ENCODE data around the gene MDK. TPM values are rescaled to one million over a fixed set of nuclear protein-coding genes. Genes with fewer than 3 reads are reported as not detected.
A peak's percentile ranks its signal among the peaks of the same experiment; 100 is the strongest.

Gene MDK

DNA sequence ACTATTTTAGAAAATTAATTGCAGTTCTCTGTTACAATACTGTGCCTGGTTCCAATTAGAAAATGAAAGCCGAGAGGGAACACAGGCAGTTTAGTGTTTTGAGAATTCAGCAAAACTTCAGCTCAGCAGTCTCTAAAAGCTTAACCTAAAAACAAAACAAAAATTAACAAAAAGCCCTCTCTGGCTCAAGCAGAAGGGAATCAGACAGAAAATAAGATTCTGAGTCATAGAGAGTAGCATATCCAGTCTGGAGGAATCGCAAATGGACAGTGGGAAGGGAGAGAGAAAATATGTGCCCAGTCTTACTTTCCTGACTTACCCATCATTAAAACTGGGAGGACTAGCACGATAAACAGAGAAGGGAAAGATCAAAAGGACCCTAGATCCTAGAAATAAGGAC is 48.2 kb downstream of the MDK start:
- Histone ChIP-seq H3K9ac (ENCODE audit: low read length) (peak overlapping the region; percentile 28), H2AK5ac (ENCODE audit: low read length, severe bottlenecking) (no peak overlapping the region), H3K36me3 (ENCODE audit: control insufficient read depth in 1 of 2, insufficient read depth in 2 of 2, low read depth in 1 of 2, low read length in 2 of 2) (peaks cover 19 to 52% of the 10 kb centered on the region in 2 experiments), H3K4me2 (ENCODE audit: low read length, poor library complexity, severe bottlenecking) (no peak overlapping the region), H3K9me3 (ENCODE audit: control insufficient read depth, low read length) (no peaks in the 10 kb centered on the region), H2BK12ac (ENCODE audit: low read length in 2 of 2) (no peak overlapping the region), H3K27ac (ENCODE audit: low read length, poor library complexity, severe bottlenecking) (no peak overlapping the region), H4K91ac (ENCODE audit: low read length) (no peak overlapping the region), H2BK120ac (ENCODE audit: low read depth, low read length) (no peak overlapping the region), H3K18ac (ENCODE audit: low read depth in 1 of 2, low read length in 2 of 2) (no peak overlapping the region), H3K4me1 (ENCODE audit: control insufficient read depth, insufficient read depth, low read depth, low read length) (no peaks in the 10 kb centered on the region), H3K4ac (ENCODE audit: low read depth in 1 of 2, low read length in 2 of 2) (no peak overlapping the region), H2BK15ac (ENCODE audit: low read depth, poor library complexity, severe bottlenecking) (no peak overlapping the region), H3K79me1 (replicated peaks; ENCODE audit: low read length, poor library complexity, severe bottlenecking) (peaks cover 4% of the 10 kb centered on the region), H4K8ac (ENCODE audit: low read length) (no peak overlapping the region), H3K4me3 (ENCODE audit: insufficient read depth in 1 of 2, low read depth in 1 of 2, low read length in 2 of 2) (no peak overlapping the region), H3K23ac (ENCODE audit: low read length in 2 of 2) (no peak overlapping the region), H3K27me3 (ENCODE audit: control insufficient read depth in 1 of 2, insufficient read depth in 1 of 2, low read length in 2 of 2) (no peaks in the 10 kb centered on the region), H2BK5ac (ENCODE audit: low read depth, low read length, poor library complexity, severe bottlenecking) (no peak overlapping the region), H2AFZ (ENCODE audit: low read depth, low read length) (no peak overlapping the region), H3K14ac (ENCODE audit: low read length in 2 of 2) (no peak overlapping the region)
- WGBS: 100% methylated on average over 2 of the region's 3 CpGs
- DNase-seq: no peak

DNA sequence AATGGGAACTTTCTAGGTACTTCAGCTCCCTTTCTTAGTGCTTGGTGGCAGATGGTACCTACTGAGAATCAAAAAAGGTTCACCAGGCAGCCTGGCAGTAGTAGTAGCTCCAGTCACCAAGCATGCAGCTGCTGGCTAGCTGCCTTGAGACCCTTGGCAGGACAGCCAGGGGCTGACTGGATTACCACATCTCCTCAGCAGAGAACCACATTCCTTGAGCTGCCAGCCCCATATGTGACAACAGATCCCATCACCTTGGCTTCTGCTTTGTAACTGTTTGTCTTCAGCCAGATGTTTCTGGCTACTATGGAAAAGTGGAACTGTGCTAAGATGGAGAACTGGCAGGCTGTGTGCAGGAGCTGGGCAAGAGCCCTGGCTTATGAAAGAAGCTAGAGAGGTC is 49.7 kb downstream of the MDK start:
- Histone ChIP-seq H3K4ac (ENCODE audit: low read depth in 1 of 2, low read length in 2 of 2) (no peak overlapping the region), H3K9ac (ENCODE audit: low read length) (no peak overlapping the region), H4K91ac (ENCODE audit: low read length) (no peak overlapping the region), H3K36me3 (ENCODE audit: control insufficient read depth in 1 of 2, insufficient read depth in 2 of 2, low read depth in 1 of 2, low read length in 2 of 2) (peaks cover 24 to 58% of the 10 kb centered on the region in 2 experiments), H3K27ac (ENCODE audit: low read length, poor library complexity, severe bottlenecking) (no peak overlapping the region), H3K4me3 (ENCODE audit: insufficient read depth in 1 of 2, low read depth in 1 of 2, low read length in 2 of 2) (no peak overlapping the region), H4K8ac (ENCODE audit: low read length) (no peak overlapping the region), H2BK120ac (ENCODE audit: low read depth, low read length) (no peak overlapping the region), H2AK5ac (ENCODE audit: low read length, severe bottlenecking) (no peak overlapping the region), H3K4me2 (ENCODE audit: low read length, poor library complexity, severe bottlenecking) (no peak overlapping the region), H2BK15ac (ENCODE audit: low read depth, poor library complexity, severe bottlenecking) (no peak overlapping the region), H3K18ac (ENCODE audit: low read depth in 1 of 2, low read length in 2 of 2) (no peak overlapping the region), H3K14ac (ENCODE audit: low read length in 2 of 2) (no peak overlapping the region), H2BK12ac (ENCODE audit: low read length in 2 of 2) (no peak overlapping the region), H2AFZ (ENCODE audit: low read depth, low read length) (no peak overlapping the region), H3K4me1 (ENCODE audit: control insufficient read depth, insufficient read depth, low read depth, low read length) (no peaks in the 10 kb centered on the region), H2BK5ac (ENCODE audit: low read depth, low read length, poor library complexity, severe bottlenecking) (no peak overlapping the region), H3K27me3 (ENCODE audit: control insufficient read depth in 1 of 2, insufficient read depth in 1 of 2, low read length in 2 of 2) (no peaks in the 10 kb centered on the region), H3K9me3 (ENCODE audit: control insufficient read depth, low read length) (no peaks in the 10 kb centered on the region), H3K23ac (ENCODE audit: low read length in 2 of 2) (no peak overlapping the region), H3K79me1 (replicated peaks; ENCODE audit: low read length, poor library complexity, severe bottlenecking) (peaks cover 6% of the 10 kb centered on the region)
- no peak for DNase-seq

Small RNAs within 50 kb of the gene (small RNA-seq; reads per million reads assigned to genes)
- not detected for gene MIR4688 (ENCODE audit: low read depth)
